Hepatocyte (in vitro differentiated cells): Measurements from ENCODE around the gene ADAM11. TPM values are rescaled to one million over a fixed set of nuclear protein-coding genes. Genes with fewer than 3 reads are reported as not detected.

Source experiments
- DNase-seq: peaks from one replicate; pipeline ENCODE4 v3.0.0-alpha.2; 2016; ENCODE audit warnings: low spot score
- H2AFZ ChIP-seq: fragments of 200-600 bp; sonication (generic); 2 replicates; pipeline ENCODE4 v1.6.0; 2016; ENCODE audit warnings: antibody characterized with exemption, mild to moderate bottlenecking
- H3K27ac ChIP-seq: fragments of 200-600 bp; sonication (generic); 2 replicates; pipeline ENCODE4 v1.5.1; 2016; ENCODE audit warnings: mild to moderate bottlenecking
- H3K27me3 ChIP-seq: fragments of 200-600 bp; sonication (generic); 2 replicates; pipeline ENCODE4 v1.6.1; 2016
- H3K36me3 ChIP-seq: fragments of 200-600 bp; sonication (generic); replicated peaks from 2 replicates; pipeline ENCODE4 v1.5.1; 2016; ENCODE audit warnings: low read depth; ENCODE audit not compliant: insufficient read depth
- H3K4me1 ChIP-seq: fragments of 200-600 bp; sonication (generic); 2 replicates; pipeline ENCODE4 v1.5.1; 2016; ENCODE audit warnings: mild to moderate bottlenecking, moderate library complexity; ENCODE audit not compliant: insufficient read depth
- H3K4me2 ChIP-seq: fragments of 200-600 bp; sonication (generic); 2 replicates; pipeline ENCODE4 v1.6.0; 2016
- H3K4me3 ChIP-seq: fragments of 200-600 bp; sonication (generic); 2 replicates; pipeline ENCODE4 v1.5.1; 2016; ENCODE audit warnings: mild to moderate bottlenecking
- H3K79me2 ChIP-seq: fragments of 200-600 bp; sonication (generic); 2 replicates; pipeline ENCODE4 v1.6.0; 2017; ENCODE audit warnings: mild to moderate bottlenecking
- H3K9me2 ChIP-seq: fragments of 200-600 bp; sonication (generic); replicated peaks from 2 replicates; pipeline ENCODE4 v1.6.0; 2017; ENCODE audit warnings: mild to moderate bottlenecking; ENCODE audit not compliant: insufficient read depth
- H3K9me3 ChIP-seq: fragments of 200-600 bp; sonication (generic); 2 replicates; pipeline ENCODE4 v1.5.1; 2016; ENCODE audit warnings: low read depth, mild to moderate bottlenecking
- H4K20me1 ChIP-seq: fragments of 200-600 bp; sonication (generic); 2 replicates; pipeline ENCODE4 v1.6.0; 2016; ENCODE audit warnings: mild to moderate bottlenecking; ENCODE audit not compliant: insufficient read depth, poor library complexity, severe bottlenecking
- CTCF ChIP-seq: fragments of 200-600 bp; sonication (generic); IDR thresholded peaks from 2 replicates; pipeline ENCODE4 v1.5.1; 2016; ENCODE audit warnings: antibody characterized with exemption, mild to moderate bottlenecking; ENCODE audit not compliant: poor library complexity
- EZH2 ChIP-seq: fragments of 200-600 bp; sonication (generic); IDR thresholded peaks from 2 replicates; pipeline ENCODE4 v1.6.1; 2016; ENCODE audit warnings: antibody characterized with exemption, mild to moderate bottlenecking, borderline replicate concordance
- EZH2phosphoT487 ChIP-seq: fragments of 200-600 bp; sonication (generic); IDR thresholded peaks from one replicate; pipeline ENCODE4 v1.6.1; 2018; ENCODE audit warnings: antibody characterized with exemption, mild to moderate bottlenecking, low read depth, moderate library complexity; ENCODE audit not compliant: unreplicated experiment, severe bottlenecking
- WGBS: methylation state at CpG from one replicate; pipeline ENCODE4 v1.1.6; 2016; ENCODE audit warnings: low lambda C conversion rate; ENCODE audit errors: missing lambda C conversion rate; 5-methylcytosine and 5-hydroxymethylcytosine counted together
- polyA plus RNA-seq: library from polyadenylated mRNA; unstranded; fragments of >200 nt; fragmentation: Nextera tagmentation; extraction: Ambion mirVana; gene quantifications from 2 replicates; pipeline ENCODE4 v1.2.1, GENCODE V29; 2016
- total RNA-seq: library from RNA; depleted of rRNA; stranded (reverse); fragments of >200 nt; gene quantifications from 2 replicates; pipeline ENCODE4 v1.2.3, GENCODE V29; 2014

ADAM11 gene
- total and polyA plus RNA-seq, 2 experiments from 2014 or later = 0.50 to 0.90 TPM

DNA sequence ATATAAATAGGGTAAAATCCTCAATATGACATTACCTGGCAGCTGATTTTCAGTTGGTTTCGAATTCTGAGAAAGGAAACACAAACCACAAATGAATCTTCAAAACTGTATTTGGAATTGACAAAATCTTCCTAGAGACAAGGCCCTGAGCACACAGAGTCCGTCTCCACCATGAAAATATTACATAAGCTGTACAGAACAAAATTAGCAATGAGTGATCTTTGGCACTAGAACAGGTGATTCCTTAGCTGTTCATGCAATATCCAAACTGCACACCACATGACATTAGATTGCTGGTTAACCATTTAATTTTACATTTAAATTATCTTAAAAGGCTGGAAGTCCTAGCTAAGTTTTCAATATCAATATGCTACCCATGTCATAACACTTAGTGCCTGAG is 39.6 kb downstream of the ADAM11 start:
- H3K9me3 ChIP-seq = no peaks in the 10 kb centered on the region
- H3K79me2 ChIP-seq = peaks cover 8% of the 10 kb centered on the region
- H3K4me2 ChIP-seq = no peak overlapping the region
- no peaks in the 10 kb centered on the region for H4K20me1 ChIP-seq
- no peak overlapping the region for H3K27ac ChIP-seq
- no peaks in the 10 kb centered on the region for H3K36me3 ChIP-seq
- no peak overlapping the region for H2AFZ ChIP-seq
- no peak for DNase-seq
- no peaks in the 10 kb centered on the region for H3K27me3 ChIP-seq
- no peak for TF ChIP-seq CTCF
- no peak for TF ChIP-seq EZH2
- no peak for TF ChIP-seq EZH2phosphoT487
- H3K4me1 ChIP-seq = no peaks in the 10 kb centered on the region
- WGBS = 89% methylated on average over 2 of the region's 2 CpGs
- no peak overlapping the region for H3K4me3 ChIP-seq
- H3K9me2 ChIP-seq = no peaks in the 10 kb centered on the region

DNA sequence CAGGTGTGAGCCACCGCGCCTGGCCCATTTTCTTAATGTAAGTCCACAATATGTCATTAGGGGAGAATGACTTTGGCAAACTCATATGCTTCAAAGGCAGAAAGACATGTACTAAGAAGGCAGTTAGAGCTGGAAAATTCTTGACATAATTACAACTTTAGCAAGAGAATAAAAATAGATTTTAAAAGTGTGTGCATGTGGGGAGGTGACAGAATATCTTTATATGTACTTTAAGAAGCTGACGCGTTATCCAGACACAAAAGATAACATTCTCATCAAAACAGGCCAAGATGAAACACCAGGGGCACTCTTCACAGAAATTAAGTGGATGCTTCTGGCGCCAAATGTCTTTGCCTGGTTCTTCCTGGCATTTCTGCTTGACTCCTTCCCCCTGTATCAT is 43.1 kb downstream of the ADAM11 start:
- no peaks in the 10 kb centered on the region for H3K9me3 ChIP-seq
- no peak for DNase-seq
- H3K4me2 ChIP-seq = no peak overlapping the region
- no peaks in the 10 kb centered on the region for H3K36me3 ChIP-seq
- H3K27me3 ChIP-seq = no peaks in the 10 kb centered on the region
- H4K20me1 ChIP-seq = no peaks in the 10 kb centered on the region
- H3K9me2 ChIP-seq = no peaks in the 10 kb centered on the region
- H3K4me3 ChIP-seq = no peak overlapping the region
- WGBS = 90% methylated on average over 5 of the region's 5 CpGs
- H2AFZ ChIP-seq = no peak overlapping the region
- TF ChIP-seq CTCF = no peak
- TF ChIP-seq EZH2 = no peak
- no peak for TF ChIP-seq EZH2phosphoT487
- H3K27ac ChIP-seq = no peak overlapping the region
- peaks cover 6% of the 10 kb centered on the region for H3K4me1 ChIP-seq
- peaks cover 8% of the 10 kb centered on the region for H3K79me2 ChIP-seq

DNA sequence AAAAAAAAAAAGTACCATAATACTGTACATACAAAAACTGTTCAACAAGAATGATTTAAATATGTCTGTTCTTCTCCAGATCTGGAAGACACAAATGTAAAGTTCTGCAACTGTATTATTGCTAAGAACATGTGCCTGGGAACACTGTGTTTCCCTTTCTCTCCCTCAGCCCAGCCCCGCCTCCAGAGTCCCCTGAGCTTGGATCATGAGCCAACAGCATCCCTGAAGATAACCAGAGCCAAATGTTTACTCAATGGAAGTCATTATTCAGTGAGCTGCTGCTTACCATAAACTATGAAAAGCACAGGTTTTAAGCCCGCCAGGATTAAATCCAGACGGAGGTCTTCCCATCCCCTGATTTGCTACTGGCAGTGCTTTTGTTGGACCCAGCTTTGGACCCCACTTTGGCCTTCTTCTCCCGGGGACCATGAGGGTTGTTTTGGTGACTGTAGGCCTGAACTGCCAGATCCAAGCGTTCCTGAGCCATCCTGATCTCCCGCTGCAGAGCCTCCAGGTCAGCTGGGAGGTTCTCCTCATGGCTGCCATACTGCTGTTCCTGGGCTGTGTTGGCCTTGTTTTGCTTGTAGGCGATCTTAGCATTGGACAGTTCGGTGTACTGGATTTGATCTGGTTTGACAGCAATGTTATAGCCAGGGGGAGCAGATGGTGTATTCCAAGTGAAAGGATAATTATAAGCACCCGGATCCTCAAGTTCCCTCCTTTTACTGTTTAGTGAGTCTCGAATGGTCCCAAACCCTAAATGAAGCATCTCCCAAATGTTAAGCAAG is 45.7 kb downstream of the ADAM11 start:
- Histone ChIP-seq H3K27me3 (no peaks in the 10 kb centered on the region), H3K36me3 (no peaks in the 10 kb centered on the region), H3K4me2 (peak overlapping the region; percentile 19), H3K27ac (peak overlapping the region; percentile 51), H3K9me2 (no peaks in the 10 kb centered on the region), H4K20me1 (no peaks in the 10 kb centered on the region), H2AFZ (no peak overlapping the region), H3K9me3 (no peaks in the 10 kb centered on the region), H3K4me3 (no peak overlapping the region), H3K4me1 (peaks cover 6% of the 10 kb centered on the region), H3K79me2 (peaks cover 20% of the 10 kb centered on the region)
- peak; percentile 70 for DNase-seq
- TF ChIP-seq EZH2 = no peak
- no peak for TF ChIP-seq EZH2phosphoT487
- TF ChIP-seq CTCF = no peak
- 63% methylated on average over 10 of the region's 10 CpGs for WGBS
